Measurements from ENCODE around the gene LCN6. TPM values are rescaled to one million over a fixed set of nuclear protein-coding genes. Genes with fewer than 3 reads are reported as not detected.
A peak's percentile ranks its signal among the peaks of the same experiment; 100 is the strongest.
"Not testable (repeated sequence)": the region's sequence is repeated elsewhere in the genome, so short reads cannot be mapped to it uniquely, and the experiment has no call there.

LCN6 gene, protein sequence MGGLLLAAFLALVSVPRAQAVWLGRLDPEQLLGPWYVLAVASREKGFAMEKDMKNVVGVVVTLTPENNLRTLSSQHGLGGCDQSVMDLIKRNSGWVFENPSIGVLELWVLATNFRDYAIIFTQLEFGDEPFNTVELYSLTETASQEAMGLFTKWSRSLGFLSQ
- total RNA-seq, result not detected in 2 replicates
- long read RNA-seq, result 0 reads

DNA sequence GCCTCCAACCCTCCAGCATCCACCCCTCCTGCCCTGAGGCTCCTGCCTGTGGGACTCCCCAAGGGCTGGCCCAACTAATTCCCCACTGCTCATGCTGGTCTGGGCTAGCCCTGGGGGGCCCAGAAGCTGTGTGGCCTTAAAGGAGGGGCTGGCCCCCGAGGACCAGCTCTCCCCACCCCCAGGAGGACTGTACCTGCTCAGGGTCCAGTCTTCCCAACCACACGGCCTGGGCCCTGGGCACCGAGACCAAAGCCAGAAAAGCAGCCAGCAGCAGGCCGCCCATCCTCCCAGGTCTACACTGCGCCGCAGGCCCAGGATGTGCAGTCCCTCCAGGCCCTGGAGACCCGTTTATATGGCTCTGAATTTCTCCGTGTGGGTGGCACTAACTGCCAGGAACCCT, at the start of gene LCN6:
Gene LCN6 (minus strand): TSS at position 325 of the 400 bp plus-strand sequence. CDS start 42 bp downstream, at position 283.
- no peak for DNase-seq (ENCODE audit: low read depth, low spot score)
- Mint-ChIP-seq H3K27ac (ENCODE audit: unreplicated experiment) (no peak within 1 kb of the TSS), H3K4me1 (no peaks in the 10 kb centered on the region), H3K9me3 (peaks cover 6% of the 10 kb centered on the region), H3K36me3 (ENCODE audit: low read depth) (no peaks in the 10 kb centered on the region), H3K27me3 (ENCODE audit: low read depth) (peaks cover 13% of the 10 kb centered on the region), H3K4me3 (no peak within 1 kb of the TSS)
- TF ChIP-seq, protein P1, sequence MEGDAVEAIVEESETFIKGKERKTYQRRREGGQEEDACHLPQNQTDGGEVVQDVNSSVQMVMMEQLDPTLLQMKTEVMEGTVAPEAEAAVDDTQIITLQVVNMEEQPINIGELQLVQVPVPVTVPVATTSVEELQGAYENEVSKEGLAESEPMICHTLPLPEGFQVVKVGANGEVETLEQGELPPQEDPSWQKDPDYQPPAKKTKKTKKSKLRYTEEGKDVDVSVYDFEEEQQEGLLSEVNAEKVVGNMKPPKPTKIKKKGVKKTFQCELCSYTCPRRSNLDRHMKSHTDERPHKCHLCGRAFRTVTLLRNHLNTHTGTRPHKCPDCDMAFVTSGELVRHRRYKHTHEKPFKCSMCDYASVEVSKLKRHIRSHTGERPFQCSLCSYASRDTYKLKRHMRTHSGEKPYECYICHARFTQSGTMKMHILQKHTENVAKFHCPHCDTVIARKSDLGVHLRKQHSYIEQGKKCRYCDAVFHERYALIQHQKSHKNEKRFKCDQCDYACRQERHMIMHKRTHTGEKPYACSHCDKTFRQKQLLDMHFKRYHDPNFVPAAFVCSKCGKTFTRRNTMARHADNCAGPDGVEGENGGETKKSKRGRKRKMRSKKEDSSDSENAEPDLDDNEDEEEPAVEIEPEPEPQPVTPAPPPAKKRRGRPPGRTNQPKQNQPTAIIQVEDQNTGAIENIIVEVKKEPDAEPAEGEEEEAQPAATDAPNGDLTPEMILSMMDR (conservative IDR thresholded peaks at IDR 0.05), result no peak

DNA sequence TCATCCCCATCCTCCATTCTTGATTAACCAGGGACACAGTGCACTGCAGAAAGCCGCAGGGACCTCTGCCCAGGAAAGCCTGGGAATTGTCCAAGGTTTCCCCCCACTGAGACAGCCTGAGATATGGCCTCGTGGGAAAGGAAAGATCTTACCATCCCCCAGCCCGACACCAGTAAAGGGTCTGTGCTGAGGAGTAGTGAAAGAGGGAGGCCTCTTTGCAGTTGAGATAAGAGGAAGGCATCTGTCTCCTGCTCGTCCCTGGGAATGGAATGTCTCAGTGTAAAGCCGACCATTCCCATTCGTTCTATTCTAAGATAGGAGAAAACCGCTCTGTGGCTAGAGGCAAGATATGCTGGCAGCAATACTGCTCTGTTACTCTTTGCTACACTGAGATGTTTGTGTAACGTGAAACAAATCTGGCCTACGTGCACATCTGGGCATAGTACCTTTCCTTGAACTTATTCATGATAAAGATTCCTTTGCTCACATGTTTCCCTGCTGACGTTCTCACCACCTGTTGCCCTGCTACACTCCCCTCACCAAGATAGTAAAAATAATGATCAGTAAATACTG, 48.5 kb upstream of the LCN6 start:
- DNase-seq (ENCODE audit: low read depth, low spot score); H3K36me3 Mint-ChIP-seq (ENCODE audit: low read depth); H3K9me3 Mint-ChIP-seq: not testable (repeated sequence)
- H3K4me1 Mint-ChIP-seq, result peaks cover 31% of the 10 kb centered on the region
- peak overlapping the region; percentile 69 for H3K4me3 Mint-ChIP-seq
- H3K27me3 Mint-ChIP-seq (ENCODE audit: low read depth), result peaks cover 39% of the 10 kb centered on the region
- peak overlapping the region; percentile 35 for H3K27ac Mint-ChIP-seq (ENCODE audit: unreplicated experiment)

DNA sequence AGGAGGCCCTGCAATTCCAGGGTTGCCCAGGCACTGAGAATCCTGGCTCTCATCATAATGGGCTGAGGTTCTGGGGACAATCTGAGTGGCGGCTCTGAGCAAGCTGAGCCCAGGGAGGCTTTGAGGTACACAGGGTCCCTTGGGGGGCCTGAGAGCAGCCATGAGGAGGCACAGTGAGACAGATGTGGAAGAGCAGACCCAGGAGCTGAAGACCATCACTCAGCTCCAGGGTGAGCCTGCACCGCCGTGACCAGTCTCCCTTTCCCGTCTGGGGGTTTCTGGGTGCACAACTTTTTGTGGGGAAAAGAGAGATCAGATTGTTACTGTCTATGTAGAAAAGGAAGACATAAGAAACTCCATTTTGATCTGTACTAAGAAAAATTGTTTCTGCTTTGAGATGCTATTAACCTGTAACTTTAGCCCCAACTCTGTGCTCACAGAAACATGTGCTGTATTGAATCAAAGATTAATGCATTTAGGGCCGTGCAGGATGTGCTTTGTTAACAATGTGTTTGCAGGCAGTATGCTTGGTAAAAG, 48.0 kb upstream of the LCN6 start, which contains the start of gene CCDC183:
Gene CCDC183 (plus strand): TSS at position 101 of the 537 bp plus-strand sequence. CDS start 60 bp downstream, at position 161.
- TF ChIP-seq, protein P1 (conservative IDR thresholded peaks at IDR 0.05), result no peak
- Mint-ChIP-seq H3K36me3 (ENCODE audit: low read depth) (no peaks in the 10 kb centered on the region), H3K9me3 (no peaks in the 10 kb centered on the region), H3K27me3 (ENCODE audit: low read depth) (peaks cover 33% of the 10 kb centered on the region), H3K4me1 (peaks cover 31% of the 10 kb centered on the region), H3K4me3 (peak within 1 kb of the TSS; percentile 69), H3K27ac (ENCODE audit: unreplicated experiment) (peak within 1 kb of the TSS; percentile 35)
- no peak for DNase-seq (ENCODE audit: low read depth, low spot score)

DNA sequence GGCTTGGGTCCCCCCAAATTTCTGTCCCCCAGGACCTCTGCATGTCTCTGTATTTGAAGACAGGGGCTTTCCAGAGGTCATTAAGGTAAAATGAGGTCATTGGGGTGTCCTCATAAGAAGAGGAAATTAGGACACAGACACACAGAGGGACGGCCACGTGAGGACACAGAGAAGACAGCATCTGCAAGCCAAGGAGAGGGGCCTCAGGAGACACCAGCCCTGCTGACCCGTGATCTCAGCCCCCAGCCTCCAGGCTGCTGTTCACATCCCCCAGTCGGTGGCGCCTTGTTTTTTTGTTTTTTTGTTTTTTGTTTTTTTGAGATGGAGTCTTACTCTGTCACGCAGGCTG, 46.6 kb upstream of the LCN6 start:
- Mint-ChIP-seq H3K27me3 (ENCODE audit: low read depth) (peaks cover 21% of the 10 kb centered on the region), H3K4me3 (peak overlapping the region; percentile 38), H3K36me3 (ENCODE audit: low read depth) (no peaks in the 10 kb centered on the region), H3K4me1 (peaks cover 27% of the 10 kb centered on the region), H3K27ac (ENCODE audit: unreplicated experiment) (no peak overlapping the region), H3K9me3 (no peaks in the 10 kb centered on the region)
- DNase-seq (ENCODE audit: low read depth, low spot score), result no peak
- TF ChIP-seq, protein P1 (conservative IDR thresholded peaks at IDR 0.05), result no peak

DNA sequence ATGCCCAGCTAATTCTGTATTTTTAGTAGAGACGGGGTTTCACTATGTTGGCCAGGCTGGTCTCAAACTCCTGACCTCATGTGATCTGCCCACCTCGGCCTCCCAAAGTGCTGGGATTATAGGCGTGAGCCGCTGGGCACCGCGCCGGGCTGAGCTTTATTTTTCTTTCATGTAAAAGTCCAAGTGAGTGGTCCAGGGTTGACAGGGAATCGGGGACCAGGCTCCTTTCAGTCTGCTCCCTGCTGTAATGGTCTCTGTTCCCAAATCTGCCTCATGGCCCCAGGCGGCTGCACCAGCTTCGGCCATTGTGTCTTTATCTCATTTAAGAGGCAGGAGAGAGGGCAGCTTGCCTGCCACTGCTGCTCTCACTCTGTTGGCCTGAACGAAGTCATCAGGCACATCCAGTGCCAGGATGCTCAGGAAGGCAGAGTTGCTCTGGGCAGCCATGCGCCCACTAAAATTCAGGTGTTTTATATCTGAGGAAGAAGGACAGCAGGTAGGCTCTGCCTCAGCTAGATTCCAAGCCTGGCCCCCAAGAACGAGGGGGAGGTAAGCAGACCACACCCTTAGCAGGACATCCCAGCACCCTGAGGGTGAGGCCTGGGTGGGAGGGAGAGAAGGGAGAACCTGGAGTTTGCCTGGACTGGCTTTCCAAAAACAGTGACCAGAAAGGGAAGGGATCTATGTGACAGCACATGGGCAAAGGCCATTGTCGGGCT, 46.1 kb upstream of the LCN6 start:
- Mint-ChIP-seq H3K27me3 (ENCODE audit: low read depth) (peaks cover 20% of the 10 kb centered on the region), H3K9me3 (no peaks in the 10 kb centered on the region), H3K27ac (ENCODE audit: unreplicated experiment) (no peak overlapping the region), H3K36me3 (ENCODE audit: low read depth) (no peaks in the 10 kb centered on the region), H3K4me3 (peak overlapping the region; percentile 38), H3K4me1 (peaks cover 27% of the 10 kb centered on the region)
- TF ChIP-seq, protein P1 (conservative IDR thresholded peaks at IDR 0.05), result no peak
- DNase-seq (ENCODE audit: low read depth, low spot score), result no peak

Measured in neural crest cell (in vitro differentiated cells).